ENCODE data around the gene WWTR1.

Gene WWTR1

GRCh38 chr3:149552700-149553099 lies 105.1 kb downstream of the WWTR1 start:
- ChIA-PET CTCF (interaction anchor here (1.9 kb wide), 1 partner anchor 16 kb away, joined by 8 read pairs; no protein-coding TSS in a partner anchor), POLR2A (no interaction called here)
- TF ChIP-seq CTCF (IDR thresholded peaks at IDR 0.05; ENCODE audit: control extremely low read depth, extremely low read depth, low read depth, missing control alignments) = no peak
- DNase-seq (ENCODE audit: extremely low spot score) = no peak

DNA sequence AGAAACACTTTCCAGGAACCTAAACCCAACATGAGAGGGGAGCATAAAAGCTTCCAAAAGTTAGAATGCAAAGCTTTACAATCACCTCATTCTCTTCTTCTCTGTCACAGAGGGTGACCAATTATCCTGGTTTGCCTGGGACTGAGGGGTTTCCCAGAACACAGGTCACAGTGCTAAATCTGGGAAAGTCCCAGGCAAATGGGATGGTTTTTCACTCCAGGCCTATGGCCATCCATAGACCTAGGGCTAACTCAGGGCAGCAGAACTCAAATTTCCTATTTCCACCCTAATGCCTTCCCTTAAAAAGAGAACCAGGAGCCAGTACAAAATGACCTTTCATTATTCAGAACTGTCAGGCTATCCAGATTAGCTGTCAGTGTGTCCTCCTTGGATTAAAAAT lies 106.3 kb downstream of the WWTR1 start:
- TF ChIP-seq CTCF (IDR thresholded peaks at IDR 0.05; ENCODE audit: control extremely low read depth, extremely low read depth, low read depth, missing control alignments) = no peak
- POLR2A ChIA-PET = no interaction called here
- DNase-seq (ENCODE audit: extremely low spot score) = no peak
- CTCF ChIA-PET = interaction anchor here (1.5 to 1.9 kb wide), 2 partner anchors 17 kb away, joined by 3 to 8 read pairs; no protein-coding TSS in a partner anchor

- no peak for TF ChIP-seq CTCF (IDR thresholded peaks at IDR 0.05; ENCODE audit: control extremely low read depth, extremely low read depth, low read depth, missing control alignments)
- POLR2A ChIA-PET = no interaction called here
- CTCF ChIA-PET = no interaction called here
- no peak for DNase-seq (ENCODE audit: extremely low spot score)
Observed at GRCh38 chr3:149548669-149549065, 109.2 kb downstream of the WWTR1 start.

- POLR2A ChIA-PET = no interaction called here
- TF ChIP-seq CTCF (IDR thresholded peaks at IDR 0.05; ENCODE audit: control extremely low read depth, extremely low read depth, low read depth, missing control alignments) = no peak
- no peak for DNase-seq (ENCODE audit: extremely low spot score)
- CTCF ChIA-PET = interaction anchor here (0.6 kb wide), 1 partner anchor 17 kb away, joined by 3 read pairs; no protein-coding TSS in a partner anchor
Observed at GRCh38 chr3:149547954-149548668, 109.7 kb downstream of the WWTR1 start.

DNA sequence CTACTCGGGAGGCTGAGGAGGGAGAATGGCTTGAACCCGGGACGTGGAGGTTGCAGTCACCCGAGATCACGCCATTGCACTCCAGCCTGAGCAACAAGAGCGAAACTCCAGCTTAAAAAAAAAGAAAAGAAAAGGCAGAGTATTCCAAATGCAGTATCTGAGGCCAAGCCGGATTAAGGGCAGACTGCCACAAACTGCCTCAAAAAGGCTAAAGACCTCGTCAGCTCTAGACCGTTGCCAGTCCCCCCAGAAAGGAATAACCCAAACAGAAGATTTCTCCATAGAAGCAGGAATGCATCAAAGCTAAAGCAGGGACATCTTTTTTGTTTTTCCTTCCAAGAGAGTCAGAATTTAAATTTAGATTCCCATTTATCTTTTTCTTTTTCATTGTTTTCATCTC lies 110.4 kb downstream of the WWTR1 start:
- CTCF ChIA-PET = interaction anchor here (0.6 to 1.8 kb wide), 2 partner anchors 16 to 21 kb away, joined by 3 to 7 read pairs; no protein-coding TSS in a partner anchor
- POLR2A ChIA-PET = interaction anchor here (0.6 kb wide), 1 partner anchor 23 kb away, joined by 3 read pairs; no protein-coding TSS in a partner anchor
- TF ChIP-seq CTCF (IDR thresholded peaks at IDR 0.05; ENCODE audit: control extremely low read depth, extremely low read depth, low read depth, missing control alignments) = no peak
- no peak for DNase-seq (ENCODE audit: extremely low spot score)

GRCh38 chr3:149545049-149545448 lies 112.8 kb downstream of the WWTR1 start:
- POLR2A ChIA-PET = no interaction called here

More at GRCh38 chr3:149545049-149545448, 112.8 kb downstream of the WWTR1 start:
- TF ChIP-seq CTCF (IDR thresholded peaks at IDR 0.05; ENCODE audit: control extremely low read depth, extremely low read depth, low read depth, missing control alignments) = no peak
- DNase-seq (ENCODE audit: extremely low spot score) = no peak
- CTCF ChIA-PET = no interaction called here
